GM23248 (cell line): ENCODE results near the gene RBKS. TPM values are rescaled to one million over a fixed set of nuclear protein-coding genes. Genes with fewer than 3 reads are reported as not detected.
A peak's percentile ranks its signal among the peaks of the same experiment; 100 is the strongest.

ENCODE experiments used
- DNase-seq: peaks from one replicate; pipeline ENCODE4 v3.0.0-alpha.2; 2015
- H2AFZ ChIP-seq: fragments of 200-600 bp; sonication (generic); 2 replicates; pipeline ENCODE4 v1.6.1; 2016; ENCODE audit warnings: antibody characterized with exemption
- H3F3A ChIP-seq: fragments of 200-600 bp; sonication (generic); 2 replicates; pipeline ENCODE4 v1.6.1; 2016; ENCODE audit warnings: mild to moderate bottlenecking, antibody characterized with exemption, mixed run types; ENCODE audit not compliant: insufficient read depth
- H3K27ac ChIP-seq: fragments of 200-600 bp; sonication (generic); 2 replicates; pipeline ENCODE4 v1.5.1; 2016; ENCODE audit warnings: mild to moderate bottlenecking
- H3K27me3 ChIP-seq: fragments of 200-600 bp; sonication (generic); replicated peaks from 2 replicates; pipeline ENCODE4 v1.6.1; 2016; ENCODE audit warnings: mild to moderate bottlenecking; ENCODE audit not compliant: insufficient read depth
- H3K36me3 ChIP-seq: fragments of 200-600 bp; sonication (generic); 2 replicates; pipeline ENCODE4 v1.6.1; 2016; ENCODE audit warnings: low read depth, mild to moderate bottlenecking
- H3K4me1 ChIP-seq: fragments of 200-600 bp; sonication (generic); 2 replicates; pipeline ENCODE4 v1.6.1; 2016; ENCODE audit warnings: mild to moderate bottlenecking; ENCODE audit not compliant: insufficient read depth
- H3K4me2 ChIP-seq: fragments of 200-600 bp; sonication (generic); one replicate; pipeline ENCODE4 v1.6.1; 2016; ENCODE audit warnings: mild to moderate bottlenecking; ENCODE audit not compliant: unreplicated experiment
- H3K4me3 ChIP-seq: fragments of 200-600 bp; sonication (generic); 2 replicates; pipeline ENCODE4 v1.5.1; 2016; ENCODE audit warnings: mild to moderate bottlenecking
- H3K79me2 ChIP-seq: fragments of 200-600 bp; sonication (generic); 2 replicates; pipeline ENCODE4 v1.6.1; 2016; ENCODE audit warnings: mild to moderate bottlenecking; ENCODE audit not compliant: insufficient read depth
- H3K9ac ChIP-seq: fragments of 200-600 bp; sonication (generic); 2 replicates; pipeline ENCODE4 v1.6.1; 2016; ENCODE audit warnings: mild to moderate bottlenecking
- H3K9me2 ChIP-seq: fragments of 200-600 bp; sonication (generic); 2 replicates; pipeline ENCODE4 v1.6.1; 2016; ENCODE audit warnings: mixed run types, mild to moderate bottlenecking, moderate library complexity; ENCODE audit not compliant: insufficient read depth
- H3K9me3 ChIP-seq: fragments of 200-600 bp; sonication (generic); one replicate; pipeline ENCODE4 v1.6.1; 2017; ENCODE audit warnings: low read depth
- H4K20me1 ChIP-seq: fragments of 200-600 bp; sonication (generic); 2 replicates; pipeline ENCODE4 v1.6.0; 2016; ENCODE audit not compliant: insufficient read depth
- EZH2 ChIP-seq: fragments of 200-600 bp; sonication (generic); IDR thresholded peaks from 2 replicates; pipeline ENCODE4 v1.6.1; 2018; ENCODE audit warnings: antibody characterized with exemption, mild to moderate bottlenecking; ENCODE audit not compliant: insufficient read depth, poor library complexity, severe bottlenecking
- EZH2phosphoT487 ChIP-seq: fragments of 200-600 bp; sonication (generic); IDR thresholded peaks from 2 replicates; pipeline ENCODE4 v1.6.1; 2018; ENCODE audit warnings: antibody characterized with exemption, moderate library complexity, mild to moderate bottlenecking, low read depth; ENCODE audit not compliant: insufficient read depth
- WGBS, 2 experiments: methylation state at CpG; one replicate each; pipeline ENCODE4 v1.1.6; 2015 to 2017; ENCODE audit warnings: low lambda C conversion rate in 2 of 2, low coverage in 1 of 2; ENCODE audit errors: missing lambda C conversion rate in 2 of 2; 5-methylcytosine and 5-hydroxymethylcytosine counted together
- in situ Hi-C: fragments of 300-500 bp; cut with MboI; formaldehyde crosslinking; loops from 2 replicates; pipeline ENCODE4 v1.15.0; 2020
- polyA plus RNA-seq: library from polyadenylated mRNA; unstranded; fragments of >200 nt; fragmentation: Nextera tagmentation; extraction: Ambion mirVana; gene quantifications from 2 replicates; pipeline ENCODE4 v1.2.1, GENCODE V29; 2016
- total RNA-seq: library from RNA; depleted of rRNA; stranded (reverse); fragments of >200 nt; shearing (Covaris generic); gene quantifications from 2 replicates; pipeline ENCODE4 v1.2.3, GENCODE V29; 2014; rRNA removed

RBKS gene
- total and polyA plus RNA-seq, 2 experiments from 2014 or later: 2.8 to 3.6 TPM

- in situ Hi-C loops: no loop called here
- peaks cover 26% of the 10 kb centered on the region for H3F3A ChIP-seq
- peak overlapping the region; percentile 84 for H2AFZ ChIP-seq
- H3K4me3 ChIP-seq: peak overlapping the region; percentile 67
- no peaks in the 10 kb centered on the region for H3K9me3 ChIP-seq
- H3K27me3 ChIP-seq: no peaks in the 10 kb centered on the region
- H3K4me2 ChIP-seq: peak overlapping the region; percentile 73
- peak overlapping the region; percentile 73 for H3K9ac ChIP-seq
- peaks cover 20% of the 10 kb centered on the region for H3K4me1 ChIP-seq
- TF ChIP-seq EZH2phosphoT487 (no peak), EZH2 (no peak)
- no peaks in the 10 kb centered on the region for H4K20me1 ChIP-seq
- no peaks in the 10 kb centered on the region for H3K9me2 ChIP-seq
- no peaks in the 10 kb centered on the region for H3K79me2 ChIP-seq
- WGBS, 2 experiments: 98 to 99% methylated on average over 10 of the region's 10 CpGs
- DNase-seq: peak; percentile 46
- H3K36me3 ChIP-seq: no peaks in the 10 kb centered on the region
- peak overlapping the region; percentile 27; the same call in 1 of the 2 replicates for H3K27ac ChIP-seq
Measured at GRCh38 chr2:27736031-27736889, 153.9 kb downstream of the RBKS start.

DNA sequence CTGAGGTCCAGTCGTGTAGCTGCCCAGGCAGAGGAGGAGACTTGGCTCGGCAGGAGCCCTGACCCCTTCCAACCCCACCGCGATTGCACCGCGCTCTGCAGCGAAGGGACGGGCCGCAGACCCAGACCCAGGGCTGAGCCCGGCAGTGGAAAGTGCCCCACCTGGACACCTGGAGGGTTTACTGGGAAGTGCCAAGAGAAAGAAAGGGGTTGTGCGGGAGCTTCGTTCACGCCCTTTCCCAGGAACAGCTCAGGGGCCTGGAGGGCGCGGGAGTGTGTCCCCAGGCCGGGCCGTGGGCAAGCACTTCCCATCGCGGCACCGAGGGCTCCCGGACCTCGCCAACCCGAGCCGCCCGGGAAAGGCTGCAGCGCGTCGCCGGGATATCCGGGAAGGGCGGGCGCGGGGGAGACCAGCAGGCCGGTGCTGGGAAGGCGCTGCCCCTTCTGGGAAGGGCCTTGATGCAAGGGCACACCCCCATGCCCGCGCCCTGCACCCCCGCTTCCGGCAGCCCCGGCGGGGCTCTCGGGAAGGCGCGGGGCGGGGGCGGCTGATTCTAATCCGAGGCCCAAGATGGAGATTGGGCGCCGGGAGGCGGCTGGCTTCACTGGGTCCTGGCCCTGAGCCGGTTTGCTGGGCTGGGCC is 154.8 kb downstream of the RBKS start:
- 3 to 5% methylated on average over 37 to 51 of the region's 51 CpGs for WGBS, 2 experiments
- peaks cover 20% of the 10 kb centered on the region for H3K4me1 ChIP-seq
- H3K27ac ChIP-seq: peak overlapping the region; percentile 27; the same call in 1 of the 2 replicates
- peak; percentile 84 for DNase-seq
- peak overlapping the region; percentile 73 for H3K4me2 ChIP-seq
- in situ Hi-C loops: no loop called here
- TF ChIP-seq EZH2phosphoT487 (no peak), EZH2 (no peak)
- H3K4me3 ChIP-seq: peak overlapping the region; percentile 67
- H3K79me2 ChIP-seq: no peaks in the 10 kb centered on the region
- H4K20me1 ChIP-seq: no peaks in the 10 kb centered on the region
- H3K36me3 ChIP-seq: no peaks in the 10 kb centered on the region
- H3K9ac ChIP-seq: peak overlapping the region; percentile 73
- H3K27me3 ChIP-seq: no peaks in the 10 kb centered on the region
- peak overlapping the region; percentile 84 for H2AFZ ChIP-seq
- H3F3A ChIP-seq: peaks cover 26% of the 10 kb centered on the region
- no peaks in the 10 kb centered on the region for H3K9me2 ChIP-seq
- no peaks in the 10 kb centered on the region for H3K9me3 ChIP-seq

- no peak overlapping the region for H3K4me3 ChIP-seq
- no peaks in the 10 kb centered on the region for H3K79me2 ChIP-seq
- no peak for DNase-seq
- H3K9me3 ChIP-seq: no peaks in the 10 kb centered on the region
- H3K9me2 ChIP-seq: no peaks in the 10 kb centered on the region
- H3K4me1 ChIP-seq: peaks cover 20% of the 10 kb centered on the region
- no peak for TF ChIP-seq EZH2phosphoT487
- no peak for TF ChIP-seq EZH2
- no peak overlapping the region for H3K27ac ChIP-seq
- H4K20me1 ChIP-seq: no peaks in the 10 kb centered on the region
- H3K27me3 ChIP-seq: no peaks in the 10 kb centered on the region
- H2AFZ ChIP-seq: 0 out of 2 replicates have a peak overlapping the region, but pooled peaks have one; percentile 84
- H3K36me3 ChIP-seq: no peaks in the 10 kb centered on the region
- 77 to 93% methylated on average over 1 of the region's 1 CpG for WGBS, 2 experiments
- no peak overlapping the region for H3K4me2 ChIP-seq
- peaks cover 26% of the 10 kb centered on the region for H3F3A ChIP-seq
- in situ Hi-C loops: no loop called here
- no peak overlapping the region for H3K9ac ChIP-seq
Measured at GRCh38 chr2:27734305-27734704, 155.9 kb downstream of the RBKS start.

Other genes starting within 250 kb of the RBKS start
- gene SUPT7L, start 226.8 kb downstream of the RBKS start, total RNA-seq: 24.6 and 25.3 TPM in 2 replicates
- 22.0 and 23.3 TPM in 2 replicates for gene SUPT7L, start 226.8 kb downstream of the RBKS start, polyA plus RNA-seq
- 21.0 and 23.9 TPM in 2 replicates for gene SLC4A1AP, start 226.5 kb downstream of the RBKS start, total RNA-seq
- 22.4 and 24.4 TPM in 2 replicates for gene SLC4A1AP, start 226.5 kb downstream of the RBKS start, polyA plus RNA-seq
- 24.2 and 70.8 TPM in 2 replicates for gene MRPL33, start 118.7 kb downstream of the RBKS start, total RNA-seq
- 338 and 340 TPM in 2 replicates for gene MRPL33, start 118.7 kb downstream of the RBKS start, polyA plus RNA-seq
- 22.8 and 35.2 TPM in 2 replicates for gene BABAM2, start 342 bp upstream of the RBKS start, total RNA-seq
- 45.6 and 46.1 TPM in 2 replicates for gene BABAM2, start 342 bp upstream of the RBKS start, polyA plus RNA-seq